ENCODE results near the gene CYB5B. TPM values are rescaled to one million over a fixed set of nuclear protein-coding genes. Genes with fewer than 3 reads are reported as not detected.

Gene CYB5B
- total and polyA plus RNA-seq, 2 donors: 75.2 to 114 TPM

DNA sequence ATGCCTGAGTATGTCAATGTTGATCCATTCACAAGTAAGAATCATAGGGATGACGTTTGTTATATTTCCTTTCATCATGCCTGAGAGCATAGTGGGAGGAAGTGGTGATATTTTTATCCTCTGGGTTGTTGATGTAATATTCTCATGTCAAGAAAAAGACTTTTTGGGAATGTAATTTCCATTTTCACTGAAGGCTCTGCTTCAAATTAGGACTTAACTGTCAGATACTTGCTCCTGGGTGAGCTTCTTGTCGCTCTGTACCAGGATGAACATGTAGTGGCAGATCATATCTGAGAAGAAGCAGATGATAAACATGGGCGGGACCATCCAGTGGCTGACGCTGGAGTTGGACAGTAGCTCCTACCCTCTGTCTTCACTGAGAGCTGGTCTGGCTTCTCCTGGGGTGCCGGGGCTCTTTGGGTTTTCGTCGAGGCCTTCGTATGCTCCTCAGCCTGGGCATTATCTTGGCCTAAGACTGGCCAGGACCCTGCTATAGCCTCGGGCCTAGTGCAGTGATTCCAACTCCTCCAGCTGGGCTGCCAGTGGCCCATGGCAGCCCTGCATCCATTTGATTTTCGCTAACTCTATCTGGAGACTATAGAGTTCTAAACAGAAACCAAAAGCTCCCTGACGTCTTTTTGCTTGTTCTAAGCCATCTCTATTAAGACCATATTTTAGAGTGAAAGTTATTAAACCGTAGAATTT lies 19.7 kb downstream of the CYB5B start:
- H3K4me3 ChIP-seq (ENCODE audit: low read depth, low read length): no peak overlapping the region
- WGBS: 39% methylated on average over 12 of the region's 12 CpGs
- no peaks in the 10 kb centered on the region for H3K4me1 ChIP-seq (ENCODE audit: insufficient read depth)
- H3K27ac ChIP-seq (ENCODE audit: low read depth): peak overlapping the region; percentile 86
- no peak for DNase-seq (ENCODE audit: extremely low spot score)
- peaks cover 4% of the 10 kb centered on the region for H3K36me3 ChIP-seq (ENCODE audit: insufficient read depth)

DNA sequence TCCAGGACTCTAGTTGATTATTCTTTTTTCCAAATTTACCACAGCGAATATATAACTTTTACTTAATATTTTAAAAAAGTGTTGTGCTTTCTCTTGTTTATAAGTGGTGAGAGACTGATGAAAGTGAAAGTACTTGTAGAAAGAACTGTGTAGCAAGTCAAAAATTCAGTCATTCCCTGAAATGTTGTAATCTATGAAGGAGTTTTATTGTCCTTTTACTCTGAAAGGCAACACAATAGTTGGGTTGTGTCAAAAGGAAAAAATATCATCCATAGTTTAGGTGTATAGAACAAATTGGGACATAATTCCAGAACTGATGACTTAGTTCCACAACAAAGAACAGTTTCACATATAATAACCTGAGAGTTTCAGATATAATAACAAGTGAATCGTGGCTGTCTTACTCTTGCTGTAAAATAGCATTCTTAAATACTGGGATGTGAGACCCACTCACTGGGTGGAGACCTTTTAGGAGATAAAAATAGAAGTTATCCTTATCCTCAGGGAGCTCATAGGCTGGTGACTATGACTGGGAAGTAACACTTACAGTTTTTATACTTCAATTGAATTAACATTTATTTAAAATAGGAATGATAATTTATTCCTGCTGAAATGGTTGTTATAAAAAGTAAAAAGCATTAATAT lies 20.6 kb downstream of the CYB5B start:
- H3K4me3 ChIP-seq (ENCODE audit: low read depth, low read length): no peak overlapping the region
- peaks cover 4% of the 10 kb centered on the region for H3K36me3 ChIP-seq (ENCODE audit: insufficient read depth)
- no peak for DNase-seq (ENCODE audit: extremely low spot score)
- peaks cover 2% of the 10 kb centered on the region for H3K4me1 ChIP-seq (ENCODE audit: insufficient read depth)
- WGBS: 40% methylated on average over 2 of the region's 2 CpGs
- peak overlapping the region; percentile 86 for H3K27ac ChIP-seq (ENCODE audit: low read depth)

DNA sequence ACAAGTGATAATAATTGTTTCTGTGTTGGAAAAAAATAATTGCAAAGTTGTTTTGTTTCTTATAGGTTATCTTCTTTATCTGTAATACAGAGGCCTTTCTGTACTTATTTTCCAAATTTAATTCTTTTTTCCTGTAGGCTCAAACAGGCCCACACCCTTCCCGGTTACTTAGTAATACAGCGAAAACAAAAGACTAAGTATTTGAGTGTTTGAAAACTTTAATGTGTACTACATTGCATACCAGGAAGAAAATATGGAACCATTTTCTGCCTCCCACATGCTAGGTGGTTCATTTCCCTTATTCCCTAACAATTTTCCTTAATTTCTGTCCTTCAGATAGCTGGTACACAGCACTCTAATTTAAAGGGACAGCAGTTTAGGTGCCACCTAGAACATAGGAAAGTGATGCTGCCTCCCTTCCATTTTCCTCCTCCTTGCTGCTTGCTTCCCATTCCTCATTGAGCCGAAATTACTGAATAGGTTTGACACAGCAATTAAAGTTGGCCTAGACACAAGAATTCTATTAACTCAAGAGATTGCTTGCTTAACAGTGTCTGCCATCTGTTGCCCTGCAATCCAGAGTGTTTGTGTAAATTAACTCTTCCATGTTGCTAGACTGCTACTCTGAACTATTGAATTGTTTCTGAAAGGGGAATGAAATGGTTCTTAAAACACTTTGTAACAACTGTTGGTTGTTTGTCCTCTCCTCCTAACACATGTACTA lies 24.2 kb downstream of the CYB5B start:
- 58% methylated on average over 3 of the region's 3 CpGs for WGBS
- Histone ChIP-seq H3K36me3 (ENCODE audit: insufficient read depth) (peaks cover 4% of the 10 kb centered on the region), H3K27ac (ENCODE audit: low read depth) (no peak overlapping the region), H3K4me1 (ENCODE audit: insufficient read depth) (peaks cover 3% of the 10 kb centered on the region), H3K4me3 (ENCODE audit: low read depth, low read length) (no peak overlapping the region)
- no peak for DNase-seq (ENCODE audit: extremely low spot score)

DNA sequence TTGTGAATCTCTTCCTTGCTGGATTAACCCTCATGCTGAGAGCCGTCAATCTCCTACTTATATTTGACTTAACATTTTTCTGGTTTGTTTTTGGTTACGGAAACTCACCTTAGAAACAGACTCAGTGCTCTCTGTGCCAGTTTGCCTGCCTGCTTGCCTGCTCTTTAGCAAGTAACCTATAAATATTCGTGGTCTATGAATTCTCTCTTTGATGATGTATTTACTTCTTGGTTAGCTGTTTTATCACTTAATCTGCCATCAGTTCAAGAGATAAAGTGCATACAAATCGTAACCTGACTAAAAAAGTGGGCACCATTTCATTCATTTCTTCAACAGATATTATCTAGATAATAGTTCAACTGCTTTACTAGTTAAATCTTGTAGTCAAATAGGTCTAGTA lies 26.7 kb downstream of the CYB5B start:
- Histone ChIP-seq H3K27ac (ENCODE audit: low read depth) (no peak overlapping the region), H3K4me3 (ENCODE audit: low read depth, low read length) (no peak overlapping the region), H3K36me3 (ENCODE audit: insufficient read depth) (peaks cover 4% of the 10 kb centered on the region), H3K4me1 (ENCODE audit: insufficient read depth) (peaks cover 3% of the 10 kb centered on the region)
- DNase-seq (ENCODE audit: extremely low spot score): no peak
- 73% methylated on average over 4 of the region's 4 CpGs for WGBS

DNA sequence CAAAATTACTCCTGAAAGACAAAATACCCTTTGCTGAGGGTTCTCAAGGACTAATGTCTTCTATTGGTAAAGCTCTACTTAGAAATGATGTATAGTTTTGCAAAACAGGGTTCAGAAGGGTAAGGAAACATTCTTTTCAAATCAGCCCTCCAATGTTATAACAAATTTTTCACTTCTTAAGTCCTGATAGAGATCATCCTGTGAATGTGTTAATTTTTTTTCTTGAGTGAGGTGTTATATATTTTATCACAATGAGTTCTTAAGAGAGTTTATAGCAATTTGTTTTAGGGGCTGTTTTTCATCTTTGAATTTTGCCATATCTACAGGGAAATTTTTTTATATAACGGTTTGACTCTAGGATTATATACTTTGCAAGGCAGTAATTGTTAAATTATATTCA lies 29.5 kb downstream of the CYB5B start:
- 29% methylated on average over 1 of the region's 1 CpG for WGBS
- Histone ChIP-seq H3K36me3 (ENCODE audit: insufficient read depth) (no peaks in the 10 kb centered on the region), H3K27ac (ENCODE audit: low read depth) (no peak overlapping the region), H3K4me3 (ENCODE audit: low read depth, low read length) (no peak overlapping the region), H3K4me1 (ENCODE audit: insufficient read depth) (peaks cover 3% of the 10 kb centered on the region)
- DNase-seq (ENCODE audit: extremely low spot score): no peak

DNA sequence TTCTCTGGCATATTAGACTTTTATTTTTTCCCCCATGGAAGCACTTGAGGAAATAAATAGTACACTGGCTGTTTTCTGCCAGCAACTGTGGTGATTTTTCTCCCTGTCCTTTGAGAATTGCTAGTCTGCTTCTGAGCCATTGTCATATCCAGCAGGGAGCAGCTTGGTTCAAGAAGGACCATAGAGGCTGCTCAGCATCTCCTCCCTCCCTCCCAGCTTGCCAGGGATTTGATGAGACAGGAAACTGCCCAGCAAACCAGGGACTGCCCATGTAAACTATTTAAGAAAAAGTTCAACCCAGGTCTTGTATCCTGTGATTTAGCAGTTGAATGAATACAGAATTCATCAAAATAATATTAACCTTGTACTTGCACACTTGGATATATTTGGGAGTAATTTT lies 39.5 kb downstream of the CYB5B start:
- Histone ChIP-seq H3K27ac (ENCODE audit: low read depth) (no peak overlapping the region), H3K4me1 (ENCODE audit: insufficient read depth) (no peaks in the 10 kb centered on the region), H3K4me3 (ENCODE audit: low read depth, low read length) (no peak overlapping the region), H3K36me3 (ENCODE audit: insufficient read depth) (no peaks in the 10 kb centered on the region)
- no peak for DNase-seq (ENCODE audit: extremely low spot score)

DNA sequence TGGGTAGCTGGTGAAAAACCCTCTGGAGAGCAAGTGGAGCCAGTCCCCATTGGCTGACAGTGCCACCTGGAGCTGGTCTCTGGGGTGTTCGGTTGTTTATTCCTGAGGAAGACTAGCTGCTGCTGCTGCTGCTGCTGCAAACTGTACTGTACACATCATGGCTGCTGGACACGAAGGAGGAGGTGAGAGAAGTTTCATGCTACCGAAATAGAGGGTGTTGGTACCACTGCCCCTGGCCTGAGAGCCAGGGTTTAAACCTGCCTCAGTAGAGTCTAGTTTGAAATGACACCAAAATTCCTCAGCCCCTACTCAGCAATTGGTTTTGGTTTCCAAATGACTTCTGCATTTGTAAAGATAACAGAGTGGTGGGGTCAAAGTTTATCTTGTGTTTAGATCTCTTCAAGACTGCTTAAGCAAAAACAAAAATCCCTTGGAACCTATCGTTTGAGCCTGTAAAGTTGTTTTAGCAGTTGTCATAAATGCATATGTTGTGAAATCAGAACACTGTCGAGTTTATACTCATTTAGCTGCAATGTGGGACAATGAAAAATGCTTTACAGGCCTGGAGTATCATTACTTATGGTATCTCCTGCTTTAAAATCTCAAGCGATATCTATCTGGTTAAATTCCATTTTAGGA lies 40.8 kb downstream of the CYB5B start:
- Histone ChIP-seq H3K4me1 (ENCODE audit: insufficient read depth) (no peaks in the 10 kb centered on the region), H3K4me3 (ENCODE audit: low read depth, low read length) (no peak overlapping the region), H3K27ac (ENCODE audit: low read depth) (no peak overlapping the region), H3K36me3 (ENCODE audit: insufficient read depth) (no peaks in the 10 kb centered on the region)
- 34% methylated on average over 6 of the region's 6 CpGs for WGBS
- no peak for DNase-seq (ENCODE audit: extremely low spot score)

DNA sequence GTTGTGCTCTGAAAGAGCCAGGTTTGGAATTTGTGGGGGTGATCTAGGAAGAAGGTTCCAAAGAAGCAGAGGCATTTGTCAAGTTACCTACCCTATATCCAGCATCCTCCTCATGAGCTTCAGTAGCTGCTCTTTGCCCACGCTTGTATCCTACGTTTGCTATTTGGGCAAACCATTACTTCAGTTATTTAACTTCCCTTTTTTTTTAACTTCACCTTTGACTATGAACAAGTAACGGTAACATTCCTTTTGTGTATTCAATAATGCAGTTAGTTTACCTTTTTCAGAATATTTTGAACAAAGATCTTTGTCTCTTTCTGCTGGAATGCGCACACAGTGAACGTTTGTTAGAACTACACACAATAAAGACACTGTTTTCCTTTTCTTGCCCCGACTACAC lies 41.5 kb downstream of the CYB5B start:
- Histone ChIP-seq H3K4me1 (ENCODE audit: insufficient read depth) (no peaks in the 10 kb centered on the region), H3K27ac (ENCODE audit: low read depth) (no peak overlapping the region), H3K36me3 (ENCODE audit: insufficient read depth) (no peaks in the 10 kb centered on the region), H3K4me3 (ENCODE audit: low read depth, low read length) (no peak overlapping the region)
- no peak for DNase-seq (ENCODE audit: extremely low spot score)
- WGBS: 83% methylated on average over 6 of the region's 6 CpGs

DNA sequence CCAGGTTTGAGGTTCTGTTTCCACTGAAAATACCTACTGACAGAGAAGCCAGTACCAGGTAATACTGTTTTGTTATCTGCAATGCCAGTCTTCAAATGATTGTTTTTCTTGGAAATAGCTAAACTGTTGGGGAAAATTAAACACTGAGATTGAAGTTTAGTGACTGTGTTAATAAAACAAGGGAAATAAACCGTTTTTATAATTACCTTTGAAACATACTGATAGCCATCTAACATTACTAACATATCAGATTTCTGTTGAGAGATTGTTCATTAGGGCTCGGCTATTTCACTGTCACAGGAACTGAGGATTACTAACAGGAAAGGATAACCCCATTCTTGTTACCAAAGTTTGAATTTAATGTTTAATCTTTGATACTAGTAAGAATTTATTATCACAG lies 42.1 kb downstream of the CYB5B start:
- no peak overlapping the region for H3K4me3 ChIP-seq (ENCODE audit: low read depth, low read length)
- no peak overlapping the region for H3K27ac ChIP-seq (ENCODE audit: low read depth)
- no peaks in the 10 kb centered on the region for H3K4me1 ChIP-seq (ENCODE audit: insufficient read depth)
- H3K36me3 ChIP-seq (ENCODE audit: insufficient read depth): no peaks in the 10 kb centered on the region
- no peak for DNase-seq (ENCODE audit: extremely low spot score)
- WGBS: 46% methylated on average over 2 of the region's 2 CpGs

DNA sequence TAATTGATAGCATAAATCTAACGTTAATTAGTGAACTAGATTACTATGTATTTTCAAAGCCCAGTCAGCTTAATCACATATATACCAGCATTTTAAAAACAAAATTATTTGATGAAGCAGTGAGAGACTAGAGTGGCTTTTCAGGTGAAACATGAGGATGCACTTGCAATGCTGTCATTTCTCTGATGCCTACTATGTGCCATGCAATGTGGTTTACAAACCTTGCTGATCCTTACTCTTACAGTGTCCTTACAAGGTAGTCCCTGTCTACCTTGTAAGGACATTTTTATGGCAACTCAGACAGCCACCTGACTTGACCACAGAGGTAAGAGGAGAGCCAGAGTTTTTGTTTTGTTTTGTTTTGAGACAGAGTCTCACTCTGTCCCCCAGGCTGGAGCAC lies 42.7 kb downstream of the CYB5B start:
- DNase-seq (ENCODE audit: extremely low spot score): no peak
- H3K27ac ChIP-seq (ENCODE audit: low read depth): no peak overlapping the region
- no peak overlapping the region for H3K4me3 ChIP-seq (ENCODE audit: low read depth, low read length)
- H3K36me3 ChIP-seq (ENCODE audit: insufficient read depth): no peaks in the 10 kb centered on the region
- H3K4me1 ChIP-seq (ENCODE audit: insufficient read depth): no peaks in the 10 kb centered on the region
- 65% methylated on average over 1 of the region's 1 CpG for WGBS

DNA sequence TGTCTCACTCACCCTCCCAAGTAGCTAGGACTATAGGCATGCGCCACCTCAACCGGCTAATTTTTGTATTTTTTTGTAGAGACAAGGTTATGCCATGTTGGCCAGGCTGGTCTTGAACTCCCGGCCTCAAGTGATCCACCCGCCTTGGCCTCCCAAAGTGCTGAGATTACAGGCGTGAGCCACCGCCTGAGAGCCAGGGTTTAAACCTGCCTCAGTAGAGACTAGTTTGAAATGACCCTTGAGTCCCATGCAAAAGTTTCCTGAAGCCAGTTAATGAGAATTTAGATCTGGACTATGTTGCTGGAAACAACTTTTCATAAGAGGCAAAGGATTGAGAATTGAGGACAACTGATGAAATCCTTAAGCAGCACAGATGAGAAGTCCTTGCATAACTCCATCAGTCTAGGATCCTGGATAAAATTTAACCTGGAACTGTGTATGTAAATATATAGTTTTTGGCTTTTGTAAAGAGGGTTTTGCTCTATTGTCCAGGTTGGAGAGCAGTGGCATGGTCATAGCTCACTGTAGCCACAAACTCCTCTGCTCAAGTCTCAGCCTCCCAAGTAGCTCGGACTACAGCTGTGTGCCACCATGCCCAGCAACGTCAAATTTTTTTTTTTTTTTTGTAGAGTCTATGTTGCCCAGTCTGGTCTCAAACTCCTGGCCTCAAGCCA lies 43.2 kb downstream of the CYB5B start:
- H3K36me3 ChIP-seq (ENCODE audit: insufficient read depth): no peaks in the 10 kb centered on the region
- H3K27ac ChIP-seq (ENCODE audit: low read depth): no peak overlapping the region
- no peak for DNase-seq (ENCODE audit: extremely low spot score)
- no peaks in the 10 kb centered on the region for H3K4me1 ChIP-seq (ENCODE audit: insufficient read depth)
- 89% methylated on average over 8 of the region's 8 CpGs for WGBS
- H3K4me3 ChIP-seq (ENCODE audit: low read depth, low read length): no peak overlapping the region

DNA sequence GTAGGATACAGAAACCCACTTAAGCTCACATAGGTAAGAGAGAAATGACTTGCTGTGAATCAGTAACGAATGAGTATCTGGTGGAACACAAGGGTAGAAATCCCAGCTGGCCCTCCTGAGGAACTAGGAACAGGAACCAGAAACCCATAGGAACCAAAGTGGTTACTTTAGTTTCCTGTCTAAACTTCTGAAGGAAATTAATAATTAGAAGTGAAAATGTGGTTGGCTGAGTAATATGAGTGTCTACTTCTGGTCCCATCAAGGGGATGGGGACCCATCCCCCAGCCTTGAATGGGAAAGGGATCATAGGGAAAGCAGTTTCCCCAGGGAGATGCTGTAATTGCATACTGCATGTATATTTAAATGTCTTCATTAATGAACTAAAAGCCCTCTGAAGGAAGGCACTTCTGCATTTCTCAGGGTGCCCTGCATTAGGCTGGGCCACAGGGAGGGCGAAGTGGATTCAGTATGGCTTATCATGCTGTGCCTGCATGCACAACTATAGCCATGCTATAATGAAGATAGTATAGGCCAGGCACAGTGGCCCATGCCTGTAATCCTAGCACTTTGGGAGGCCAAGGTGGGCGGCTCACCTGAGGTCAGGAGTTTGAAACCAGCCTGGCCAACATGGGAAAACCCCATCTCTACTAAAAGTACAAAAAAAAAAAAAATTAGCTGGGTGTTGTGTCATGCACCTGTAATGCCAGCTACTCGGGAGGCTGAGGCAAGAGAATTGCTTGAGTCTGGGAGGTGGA lies 45.6 kb downstream of the CYB5B start:
- Histone ChIP-seq H3K4me3 (ENCODE audit: low read depth, low read length) (no peak overlapping the region), H3K36me3 (ENCODE audit: insufficient read depth) (no peaks in the 10 kb centered on the region), H3K4me1 (ENCODE audit: insufficient read depth) (no peaks in the 10 kb centered on the region), H3K27ac (ENCODE audit: low read depth) (no peak overlapping the region)
- WGBS: 86% methylated on average over 4 of the region's 4 CpGs
- no peak for DNase-seq (ENCODE audit: extremely low spot score)

DNA sequence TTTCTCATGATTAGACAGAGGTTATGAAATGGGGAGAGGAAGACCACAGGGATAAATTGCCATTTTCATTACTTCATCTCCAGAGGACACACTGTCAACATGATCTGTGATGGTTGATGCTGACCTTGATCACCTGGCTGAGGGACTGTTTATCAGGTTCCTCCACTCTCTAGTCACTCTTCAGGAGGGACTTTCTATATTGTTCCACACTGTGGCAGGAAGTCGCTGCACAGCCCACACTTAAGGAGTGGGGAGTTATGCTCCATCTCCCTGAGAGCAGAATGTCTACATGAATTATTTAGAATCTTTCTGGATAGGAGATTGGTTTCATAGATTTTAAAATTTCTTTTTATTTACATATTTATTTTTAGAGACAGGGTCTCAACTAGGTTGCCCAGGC lies 46.7 kb downstream of the CYB5B start:
- DNase-seq (ENCODE audit: extremely low spot score): no peak
- Histone ChIP-seq H3K4me3 (ENCODE audit: low read depth, low read length) (no peak overlapping the region), H3K36me3 (ENCODE audit: insufficient read depth) (no peaks in the 10 kb centered on the region), H3K27ac (ENCODE audit: low read depth) (no peak overlapping the region), H3K4me1 (ENCODE audit: insufficient read depth) (no peaks in the 10 kb centered on the region)
- 85% methylated on average over 1 of the region's 1 CpG for whole genome bisulfite sequencing

Measured in urinary bladder (tissue), 4 donors.